ENCODE measurements around the gene COL21A1. TPM values are rescaled to one million over a fixed set of nuclear protein-coding genes. Genes with fewer than 3 reads are reported as not detected.
A peak's percentile ranks its signal among the peaks of the same experiment; 100 is the strongest.

The COL21A1 gene
- total RNA-seq, 1 donor from 2014 or later = not detected

DNA sequence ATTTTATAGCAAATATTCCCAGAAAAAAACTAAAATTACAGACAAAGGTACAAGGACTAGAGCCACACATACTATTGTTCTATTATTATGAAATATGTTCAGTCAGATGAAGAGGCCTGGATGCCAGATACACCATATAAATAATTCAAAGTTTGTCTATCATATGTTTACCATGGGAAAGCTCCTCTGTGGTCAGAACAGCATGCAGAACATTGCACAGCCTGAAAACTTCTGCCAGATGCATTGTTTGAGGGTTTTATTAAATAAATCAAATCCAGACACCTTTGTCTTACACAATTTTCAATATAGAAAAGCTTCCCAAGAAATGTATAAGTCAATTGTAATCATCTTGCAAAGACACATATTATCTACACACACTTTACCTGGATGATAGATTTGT is 35.0 kb upstream of the COL21A1 start:
- H3K4me3 ChIP-seq (ENCODE audit: low read depth, low read length) = no peak overlapping the region
- no peak for DNase-seq (ENCODE audit: low read depth)
- TF ChIP-seq, protein P1, sequence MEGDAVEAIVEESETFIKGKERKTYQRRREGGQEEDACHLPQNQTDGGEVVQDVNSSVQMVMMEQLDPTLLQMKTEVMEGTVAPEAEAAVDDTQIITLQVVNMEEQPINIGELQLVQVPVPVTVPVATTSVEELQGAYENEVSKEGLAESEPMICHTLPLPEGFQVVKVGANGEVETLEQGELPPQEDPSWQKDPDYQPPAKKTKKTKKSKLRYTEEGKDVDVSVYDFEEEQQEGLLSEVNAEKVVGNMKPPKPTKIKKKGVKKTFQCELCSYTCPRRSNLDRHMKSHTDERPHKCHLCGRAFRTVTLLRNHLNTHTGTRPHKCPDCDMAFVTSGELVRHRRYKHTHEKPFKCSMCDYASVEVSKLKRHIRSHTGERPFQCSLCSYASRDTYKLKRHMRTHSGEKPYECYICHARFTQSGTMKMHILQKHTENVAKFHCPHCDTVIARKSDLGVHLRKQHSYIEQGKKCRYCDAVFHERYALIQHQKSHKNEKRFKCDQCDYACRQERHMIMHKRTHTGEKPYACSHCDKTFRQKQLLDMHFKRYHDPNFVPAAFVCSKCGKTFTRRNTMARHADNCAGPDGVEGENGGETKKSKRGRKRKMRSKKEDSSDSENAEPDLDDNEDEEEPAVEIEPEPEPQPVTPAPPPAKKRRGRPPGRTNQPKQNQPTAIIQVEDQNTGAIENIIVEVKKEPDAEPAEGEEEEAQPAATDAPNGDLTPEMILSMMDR (conservative IDR thresholded peaks at IDR 0.05; ENCODE audit: low read depth, low read length) = no peak

DNA sequence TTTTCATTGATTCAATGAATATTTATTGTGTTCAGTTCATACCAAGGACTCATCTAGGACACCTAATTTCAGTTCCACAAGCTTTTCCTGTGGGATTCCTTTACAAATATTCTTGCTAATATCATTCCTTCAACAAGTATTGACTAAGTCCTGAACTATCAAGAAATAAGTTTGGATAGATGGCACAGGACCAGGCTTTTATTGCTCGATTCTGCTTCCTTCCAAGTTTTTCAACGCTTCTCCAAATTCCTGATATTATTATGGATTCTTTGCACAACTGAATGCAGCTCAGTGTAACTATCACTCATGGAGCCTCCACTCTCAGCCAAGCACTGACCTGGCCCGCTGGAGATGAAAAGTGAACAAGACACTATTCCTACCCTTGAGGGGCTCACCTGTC is 32.7 kb upstream of the COL21A1 start:
- no peak for DNase-seq (ENCODE audit: low read depth)
- TF ChIP-seq, protein P1 (conservative IDR thresholded peaks at IDR 0.05; ENCODE audit: low read depth, low read length) = no peak
- H3K4me3 ChIP-seq (ENCODE audit: low read depth, low read length) = no peak overlapping the region

DNA sequence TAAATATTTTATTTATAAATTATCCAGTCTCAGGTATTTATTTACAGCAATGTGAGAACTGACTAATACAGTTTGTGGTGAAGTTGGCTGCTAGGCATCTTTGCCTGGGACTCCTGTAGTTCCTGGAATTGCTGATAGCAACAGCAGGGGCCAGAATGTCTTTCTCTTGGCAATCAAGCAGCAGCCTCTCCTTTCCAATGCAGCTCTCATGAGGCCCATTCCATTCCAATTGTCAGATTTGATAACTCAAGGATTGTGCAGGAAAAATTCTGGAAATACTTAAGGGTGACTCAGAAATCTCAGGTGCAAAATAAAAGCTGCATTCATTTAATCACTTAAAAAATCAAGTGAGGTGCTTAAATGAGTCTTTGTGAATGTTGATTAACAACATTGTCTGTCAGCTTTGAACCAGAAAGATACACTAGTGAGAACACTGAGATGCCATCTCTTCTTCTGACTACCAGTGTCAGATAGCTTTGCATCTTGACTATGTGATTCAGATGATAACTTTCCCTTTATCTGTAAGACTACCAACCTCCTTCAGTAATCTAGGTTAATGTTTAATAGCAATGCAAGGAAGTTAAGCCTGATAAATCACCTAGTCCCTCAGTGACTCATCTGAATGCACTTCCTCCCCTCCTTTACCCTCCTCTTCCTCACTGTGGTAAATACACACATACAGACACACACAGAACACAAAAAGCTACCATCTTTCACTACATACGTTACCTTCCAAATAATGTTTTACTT is 32.1 kb upstream of the COL21A1 start:
- H3K4me3 ChIP-seq (ENCODE audit: low read depth, low read length) = no peak overlapping the region
- TF ChIP-seq, protein P1 (conservative IDR thresholded peaks at IDR 0.05; ENCODE audit: low read depth, low read length) = no peak
- peak; percentile 82 for DNase-seq (ENCODE audit: low read depth)

DNA sequence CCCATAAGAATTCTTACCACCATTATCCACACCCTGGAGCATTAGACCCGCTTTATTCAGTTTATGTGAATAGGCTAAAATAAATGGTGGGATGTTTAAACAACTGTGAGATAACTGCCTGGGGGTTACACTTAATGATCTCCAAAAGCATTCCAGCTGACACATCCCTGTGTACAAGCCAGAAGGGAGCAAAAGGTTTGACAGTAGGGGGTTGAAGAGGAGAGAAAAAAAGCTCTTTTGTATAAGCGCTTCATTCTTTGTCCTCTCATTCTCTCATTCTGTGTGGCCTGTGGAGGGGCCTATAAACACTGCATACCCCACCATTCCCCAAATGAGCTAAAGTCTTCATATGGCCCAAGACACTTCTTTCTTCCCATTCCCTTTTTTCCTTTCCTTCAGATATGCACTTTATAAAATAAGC is 30.8 kb upstream of the COL21A1 start:
- DNase-seq (ENCODE audit: low read depth) = no peak
- H3K4me3 ChIP-seq (ENCODE audit: low read depth, low read length) = no peak overlapping the region
- TF ChIP-seq, protein P1 (conservative IDR thresholded peaks at IDR 0.05; ENCODE audit: low read depth, low read length) = no peak

DNA sequence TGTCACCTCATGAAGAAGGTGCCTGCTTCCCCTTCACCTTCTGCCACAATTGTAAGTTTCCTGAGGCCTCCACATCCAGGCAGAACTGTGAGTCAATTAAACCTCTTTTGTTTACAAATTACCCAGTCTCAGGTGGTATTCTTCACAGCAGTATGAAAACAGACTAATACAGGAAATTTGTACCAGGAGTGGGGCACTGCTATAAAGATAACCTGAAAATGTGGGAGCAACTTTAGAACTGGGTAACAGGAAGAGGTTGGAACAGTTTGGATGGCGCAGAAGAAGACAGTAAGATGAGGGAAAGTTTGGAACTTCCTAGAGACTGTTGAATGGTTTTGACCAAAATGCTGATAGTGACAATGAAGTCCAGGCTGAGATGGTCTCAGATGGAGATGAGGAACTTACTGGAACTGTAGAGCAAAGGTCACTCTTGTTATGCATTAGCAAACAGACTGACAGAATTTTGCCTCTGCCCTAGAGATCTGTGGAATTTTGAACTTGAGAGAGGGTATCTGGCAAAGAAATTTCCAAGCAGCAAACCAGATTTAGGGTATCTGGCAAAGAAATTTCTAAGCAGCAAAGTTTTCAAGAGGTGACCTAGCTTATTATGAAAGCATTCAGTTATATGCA is 23.5 kb upstream of the COL21A1 start:
- TF ChIP-seq, protein P1 (conservative IDR thresholded peaks at IDR 0.05; ENCODE audit: low read depth, low read length) = no peak
- H3K4me3 ChIP-seq (ENCODE audit: low read depth, low read length) = no peak overlapping the region
- no peak for DNase-seq (ENCODE audit: low read depth)

DNA sequence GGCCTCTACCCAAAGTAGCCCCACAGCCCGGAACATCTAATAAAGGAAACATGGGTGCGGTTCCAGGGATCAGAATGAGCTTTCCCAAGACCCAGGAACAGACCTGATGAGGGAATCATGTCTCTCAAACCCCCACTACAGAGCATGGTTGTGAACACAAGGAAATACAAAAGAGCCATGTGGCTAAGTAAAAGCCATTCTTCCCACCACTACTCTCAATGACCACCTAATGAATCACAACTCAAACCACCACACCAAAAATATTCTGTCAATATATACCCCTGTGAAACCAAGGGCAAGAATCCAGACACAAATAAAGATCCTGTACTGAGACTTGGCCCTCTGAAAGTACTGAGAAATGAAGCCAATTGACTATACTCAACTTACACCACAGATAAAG is 20.9 kb upstream of the COL21A1 start:
- H3K4me3 ChIP-seq (ENCODE audit: low read depth, low read length) = no peak overlapping the region
- TF ChIP-seq, protein P1 (conservative IDR thresholded peaks at IDR 0.05; ENCODE audit: low read depth, low read length) = no peak
- no peak for DNase-seq (ENCODE audit: low read depth)

Data from epithelial cell of proximal tubule (primary cell).